ENCODE measurements around the gene ISL2. TPM values are rescaled to one million over a fixed set of nuclear protein-coding genes. Genes with fewer than 3 reads are reported as not detected.

Gene ISL2
- total and polyA plus RNA-seq, 2 of the 4 experiments (the other 2 are of a cell fraction): 1.3 to 3.6 TPM

GRCh38 chr15:76345880-76346668 lies 9.5 kb downstream of the ISL2 start:
- Histone ChIP-seq H4K8ac (ENCODE audit: low read depth in 2 of 2, low read length in 2 of 2) (0 out of 4 replicates have a peak overlapping the region, but pooled peaks of 1 of the 2 experiments have one; percentile 3), H3K4me1 (ENCODE audit: control insufficient read depth, insufficient read depth, low read length) (peaks cover 4% of the 10 kb centered on the region), H3K27ac (ENCODE audit: insufficient read depth, low read length) (no peak overlapping the region), H2BK5ac (ENCODE audit: low read depth, low read length, poor library complexity, severe bottlenecking) (no peak overlapping the region), H3K9ac (ENCODE audit: low read depth, low read length) (no peak overlapping the region), H3K18ac (ENCODE audit: low read depth, low read length) (no peak overlapping the region), H2BK120ac (ENCODE audit: low read depth, low read length) (no peak overlapping the region), H3K56ac (ENCODE audit: extremely low read depth, insufficient read depth, low read length) (no peak overlapping the region), H3K36me3 (ENCODE audit: control insufficient read depth, insufficient read depth, low read length) (peaks cover 13% of the 10 kb centered on the region), H3K9me1 (ENCODE audit: insufficient read depth, low read length) (no peaks in the 10 kb centered on the region; the same call in 1 of the 2 replicates), H4K5ac (ENCODE audit: low read depth, low read length) (no peak overlapping the region; the same call in 1 of the 2 replicates), H4K20me1 (ENCODE audit: insufficient read depth, low read length) (peaks cover 6% of the 10 kb centered on the region; the same call in 1 of the 2 replicates), H2AK9ac (replicated peaks; ENCODE audit: low read depth, low read length, poor library complexity) (peak overlapping the region; percentile 77), H3K14ac (replicated peaks; ENCODE audit: low read depth, low read length) (peak overlapping the region; percentile 23; the same call in 1 of the 2 replicates), H3K23ac (ENCODE audit: low read depth, low read length) (peak overlapping the region; percentile 16; the same call in 1 of the 2 replicates), H2AK5ac (ENCODE audit: low read depth, low read length) (peak overlapping the region; percentile 51; the same call in 1 of the 2 replicates), H2BK20ac (ENCODE audit: low read depth, low read length) (no peak overlapping the region), H3K9me3 (ENCODE audit: control insufficient read depth, insufficient read depth, low read length) (peaks cover 3% of the 10 kb centered on the region; the same call in 1 of the 2 replicates), H2AFZ (replicated peaks; ENCODE audit: low read length, poor library complexity) (peak overlapping the region; percentile 78), H3K4ac (ENCODE audit: low read depth, low read length) (no peak overlapping the region), H2BK15ac (ENCODE audit: low read depth, low read length) (no peak overlapping the region), H3K79me1 (ENCODE audit: low read depth in 1 of 2, low read length in 2 of 2) (no peaks in the 10 kb centered on the region), H3K27me3 (ENCODE audit: control insufficient read depth, insufficient read depth, low read length) (peaks cover 15% of the 10 kb centered on the region), H3K4me2 (ENCODE audit: low read depth, low read length) (peak overlapping the region; percentile 63), H4K91ac (ENCODE audit: insufficient read depth, low read depth, low read length) (no peak overlapping the region; the same call in 1 of the 2 replicates), H3K4me3 (ENCODE audit: insufficient read depth, low read depth, low read length) (peak overlapping the region; percentile 32)
- intact Hi-C loops (cut with micrococcal nuclease): loop anchor here (5.0 to 10.0 kb wide), 2 partner anchors 229 to 521 kb away; no protein-coding TSS in a partner anchor
- in situ Hi-C loops (cut with MboI; ENCODE audit: low sequenced_read_pairs): no loop called here
- ATAC-seq (ENCODE audit: low read depth): peak; percentile 21
- dilution Hi-C loops (cut with HindIII; ENCODE audit: low sequenced_read_pairs, unreplicated experiment): no loop called here
- WGBS, 2 experiments (ENCODE audit: extremely low coverage in 2 of 2, insufficient read length in 1 of 2): 9% methylated on average over 48 of the region's 65 CpGs; no CpG with 5 or more reads in 1 of the 2 experiments
- ChIA-PET POLR2A (ENCODE audit: unreplicated experiment) (no interaction called here), CTCF (interaction anchor here (0.6 kb wide), 1 partner anchor 452 kb away, joined by 4 read pairs; no protein-coding TSS in a partner anchor)
- no TSS peak for BruUV-seq (replicated peaks)
- DNase-seq: no peak
- TF ChIP-seq RAD21 (IDR thresholded peaks at IDR 0.05; ENCODE audit: low read length) (no peak), SMC3 (IDR thresholded peaks at IDR 0.05; ENCODE audit: low read depth, low read length) (no peak), POLR2A (IDR thresholded peaks at IDR 0.05; ENCODE audit: low read depth, low read length) (no peak), ELK1 (IDR thresholded peaks at IDR 0.05; ENCODE audit: borderline replicate concordance, low read depth, low read length) (no peak), RCOR1 (IDR thresholded peaks at IDR 0.05; ENCODE audit: insufficient replicate concordance, low read length) (no peak), FOS (IDR thresholded peaks at IDR 0.05; ENCODE audit: low read depth, low read length) (no peak), CHD1 (IDR thresholded peaks at IDR 0.05; ENCODE audit: low read depth, low read length) (no peak), MXI1 (IDR thresholded peaks at IDR 0.05; ENCODE audit: borderline replicate concordance, low read depth, low read length) (no peak), BHLHE40 (IDR thresholded peaks at IDR 0.05; ENCODE audit: low read depth, low read length) (no peak), CTCF (conservative IDR thresholded peaks at IDR 0.05; ENCODE audit: low read depth, low read length) (no peak), MAFK (IDR thresholded peaks at IDR 0.05; ENCODE audit: low read depth, low read length) (no peak), USF2 (IDR thresholded peaks at IDR 0.05; ENCODE audit: low read depth, low read length) (no peak), NFE2L2 (IDR thresholded peaks at IDR 0.05; ENCODE audit: low read depth, low read length) (no peak), RFX5 (IDR thresholded peaks at IDR 0.05; ENCODE audit: low read depth, low read length) (no peak)
